Hematopoietic multipotent progenitor cell treated with erythropoietin and hydrocortisone succinate and interleukin-3 and kit ligand, for 8 days (in vitro differentiated cells): ENCODE data around the gene FAM50A.

Experiments
- DNase-seq: peaks from one replicate; pipeline ENCODE4 v3.0.0-alpha.2; 2015

The FAM50A gene

GRCh38 chrX:154486052-154486395, 42.1 kb downstream of the FAM50A start:
- peak; percentile 9 for DNase-seq

GRCh38 chrX:154486396-154487207, 42.7 kb downstream of the FAM50A start, which contains the start of gene UBL4A:
Gene UBL4A, minus strand, starts transcription at chrX:154486615. Its CDS starts 31 bp downstream, at chrX:154486584.
- peak; percentile 48 for DNase-seq

GRCh38 chrX:154487518-154488290, 43.8 kb downstream of the FAM50A start:
- no peak for DNase-seq

GRCh38 chrX:154488336-154489075, 44.6 kb downstream of the FAM50A start:
- no peak for DNase-seq

GRCh38 chrX:154489182-154489581, 45.2 kb downstream of the FAM50A start:
- no peak for DNase-seq

GRCh38 chrX:154490021-154490413, 46.1 kb downstream of the FAM50A start:
- peak; percentile 47 for DNase-seq

- DNase-seq, result peak; percentile 93
Observed at GRCh38 chrX:154490414-154491083, 46.6 kb downstream of the FAM50A start, which contains the start of gene SLC10A3. Gene SLC10A3, minus strand, starts transcription at chrX:154490629. Its CDS starts 1,689 bp downstream, at chrX:154488940.

GRCh38 chrX:154494715-154495114, 50.8 kb downstream of the FAM50A start:
- DNase-seq, result no peak

GRCh38 chrX:154495472-154495922, 51.6 kb downstream of the FAM50A start:
- peak; percentile 92 for DNase-seq

- peak; percentile 6 for DNase-seq
Observed at GRCh38 chrX:154496591-154497137, 52.7 kb downstream of the FAM50A start.
